ENCODE measurements around the gene FOXC1.

The FOXC1 gene

GRCh38 chr6:1577146-1577680 lies 32.5 kb upstream of the FOXC1 start:
- in situ Hi-C loops (cut with MboI; ENCODE audit: low sequenced_read_pairs), result loop anchor here (25.0 kb wide), 2 partner anchors 885 to 1160 kb away; no protein-coding TSS in a partner anchor
- H3K9me3 ChIP-seq, result no peaks in the 10 kb centered on the region
- no peak overlapping the region for H3K4me3 ChIP-seq
- H3K27me3 ChIP-seq (ENCODE audit: low read depth), result no peaks in the 10 kb centered on the region
- H3K36me3 ChIP-seq (replicated peaks), result no peaks in the 10 kb centered on the region
- H3K4me1 ChIP-seq, result no peaks in the 10 kb centered on the region
- no peak for DNase-seq (ENCODE audit: low spot score in 2 of 2)

DNA sequence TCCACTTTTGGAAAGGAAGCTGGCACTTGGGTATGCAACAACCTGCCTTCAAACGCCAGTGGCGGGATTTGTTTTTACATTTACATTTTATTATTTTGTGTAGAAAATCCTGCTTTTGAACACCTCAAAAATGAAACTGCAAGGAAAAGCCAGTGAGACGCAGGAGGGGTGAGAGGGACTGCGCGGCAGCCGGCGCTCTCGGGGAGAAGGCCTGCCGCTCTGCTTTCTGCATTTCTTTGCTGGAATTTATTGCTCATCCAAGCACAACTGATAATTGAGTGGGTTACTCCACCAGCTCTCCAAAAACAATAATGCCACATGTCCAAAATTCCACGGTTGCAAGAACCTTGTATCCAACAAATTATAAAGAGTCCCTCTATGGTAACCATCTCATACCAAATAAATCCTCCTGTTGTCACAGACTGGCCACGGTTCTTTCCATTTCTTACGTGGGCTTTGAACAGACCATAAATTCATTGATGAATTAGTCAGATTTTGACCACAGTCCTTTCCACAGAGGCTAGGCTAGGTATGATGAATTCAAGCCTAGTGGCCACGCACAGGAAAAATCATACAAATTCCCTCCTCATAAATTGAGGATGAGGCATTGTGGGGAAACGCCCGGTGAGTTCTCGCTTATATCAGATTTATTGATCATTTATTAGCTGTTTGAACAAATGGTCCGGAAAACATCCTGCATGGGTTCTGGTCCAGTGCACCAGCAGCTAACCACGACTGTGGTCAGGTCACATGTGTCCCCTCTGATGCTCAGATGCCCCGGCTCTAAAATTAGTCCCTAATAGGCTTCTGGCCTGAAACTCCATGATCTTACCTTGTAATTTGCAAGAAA lies 31.6 kb upstream of the FOXC1 start:
- in situ Hi-C loops (cut with MboI; ENCODE audit: low sequenced_read_pairs), result loop anchor here (25.0 kb wide), 2 partner anchors 884 to 1159 kb away; no protein-coding TSS in a partner anchor
- no peaks in the 10 kb centered on the region for H3K36me3 ChIP-seq (replicated peaks)
- no peaks in the 10 kb centered on the region for H3K9me3 ChIP-seq
- no peak overlapping the region for H3K4me3 ChIP-seq
- no peaks in the 10 kb centered on the region for H3K4me1 ChIP-seq
- H3K27me3 ChIP-seq (ENCODE audit: low read depth), result no peaks in the 10 kb centered on the region
- no peak for DNase-seq (ENCODE audit: low spot score in 2 of 2)

DNA sequence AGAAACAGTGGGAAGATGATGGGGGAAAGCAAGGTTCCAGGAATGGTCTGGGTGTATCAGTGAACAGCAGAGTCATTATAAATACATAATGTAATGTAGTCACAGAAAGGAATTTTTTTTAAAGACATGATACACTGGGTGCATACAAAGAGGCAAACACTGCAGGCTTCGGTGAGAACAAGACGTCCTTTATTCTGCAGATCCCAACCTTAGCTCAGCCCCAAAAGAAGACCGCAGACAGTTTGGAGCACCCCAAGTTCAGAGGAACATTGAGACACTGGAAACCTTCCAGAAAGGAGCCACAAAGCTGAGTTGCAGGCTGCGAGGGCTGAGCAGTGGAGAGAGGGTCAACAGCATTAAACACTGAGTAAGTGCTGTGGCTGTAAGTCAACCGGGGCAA lies 30.6 kb upstream of the FOXC1 start:
- H3K9me3 ChIP-seq, result no peaks in the 10 kb centered on the region
- no peak for DNase-seq (ENCODE audit: low spot score in 2 of 2)
- in situ Hi-C loops (cut with MboI; ENCODE audit: low sequenced_read_pairs), result loop anchor here (25.0 kb wide), 2 partner anchors 883 to 1158 kb away; no protein-coding TSS in a partner anchor
- H3K4me3 ChIP-seq, result no peak overlapping the region
- H3K4me1 ChIP-seq, result no peaks in the 10 kb centered on the region
- no peaks in the 10 kb centered on the region for H3K27me3 ChIP-seq (ENCODE audit: low read depth)
- H3K36me3 ChIP-seq (replicated peaks), result no peaks in the 10 kb centered on the region

- Histone ChIP-seq H3K4me1 (no peaks in the 10 kb centered on the region), H3K36me3 (replicated peaks) (no peaks in the 10 kb centered on the region), H3K9me3 (no peaks in the 10 kb centered on the region), H3K4me3 (no peak overlapping the region), H3K27me3 (ENCODE audit: low read depth) (no peaks in the 10 kb centered on the region)
- no peak for DNase-seq (ENCODE audit: low spot score in 2 of 2)
- in situ Hi-C loops (cut with MboI; ENCODE audit: low sequenced_read_pairs), result loop anchor here (25.0 kb wide), 2 partner anchors 882 to 1157 kb away; no protein-coding TSS in a partner anchor
Observed at GRCh38 chr6:1580109-1580508, 29.6 kb upstream of the FOXC1 start.

DNA sequence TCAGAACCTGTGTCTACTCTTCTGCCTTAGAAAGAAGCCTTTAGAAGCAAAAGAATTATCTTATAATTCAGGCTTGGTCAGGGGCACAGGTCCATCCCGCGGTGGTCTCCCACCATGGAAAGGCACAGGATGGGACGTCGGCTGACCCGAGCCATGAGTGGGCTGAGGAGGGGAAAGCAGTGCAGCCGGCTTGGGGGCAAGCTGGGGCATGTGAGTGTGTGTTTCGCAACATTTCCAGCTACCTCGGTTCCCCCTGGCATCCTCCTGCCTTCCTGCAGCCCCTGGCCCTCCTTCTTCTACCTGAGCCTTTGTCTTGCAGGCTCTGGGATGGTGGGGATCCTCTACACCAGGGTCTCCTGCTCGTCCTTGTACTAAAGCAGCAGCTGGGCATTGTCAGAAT lies 29.1 kb upstream of the FOXC1 start:
- Histone ChIP-seq H3K4me3 (no peak overlapping the region), H3K36me3 (replicated peaks) (no peaks in the 10 kb centered on the region), H3K27me3 (ENCODE audit: low read depth) (no peaks in the 10 kb centered on the region), H3K4me1 (no peaks in the 10 kb centered on the region), H3K9me3 (no peaks in the 10 kb centered on the region)
- DNase-seq (ENCODE audit: low spot score in 2 of 2), result no peak
- in situ Hi-C loops (cut with MboI; ENCODE audit: low sequenced_read_pairs), result loop anchor here (25.0 kb wide), 2 partner anchors 882 to 1157 kb away; no protein-coding TSS in a partner anchor

GRCh38 chr6:1581120-1581991 lies 28.4 kb upstream of the FOXC1 start:
- Histone ChIP-seq H3K4me1 (no peaks in the 10 kb centered on the region), H3K36me3 (replicated peaks) (no peaks in the 10 kb centered on the region), H3K27me3 (ENCODE audit: low read depth) (no peaks in the 10 kb centered on the region), H3K4me3 (no peak overlapping the region), H3K9me3 (no peaks in the 10 kb centered on the region)
- in situ Hi-C loops (cut with MboI; ENCODE audit: low sequenced_read_pairs), result loop anchor here (25.0 kb wide), 2 partner anchors 881 to 1156 kb away; no protein-coding TSS in a partner anchor
- no peak for DNase-seq (ENCODE audit: low spot score in 2 of 2)

DNA sequence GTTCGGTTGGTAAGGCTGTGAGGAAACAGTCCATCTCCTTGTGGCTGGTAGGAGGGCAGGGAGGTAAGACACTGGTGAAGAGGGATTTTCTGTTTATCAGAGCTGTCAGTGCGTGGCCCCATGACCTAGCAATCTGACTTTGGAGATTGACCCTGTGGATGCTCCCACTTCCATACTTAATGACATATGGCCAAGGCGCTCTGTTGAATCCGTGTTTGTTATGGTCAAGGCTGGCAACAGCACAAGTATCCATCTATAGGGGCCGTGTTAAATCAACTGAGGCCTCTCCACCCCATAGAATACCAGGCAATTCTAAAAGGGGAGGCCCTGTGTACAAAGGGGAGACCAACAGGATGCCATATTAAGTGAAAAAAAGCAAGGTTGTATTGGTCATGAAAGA lies 25.6 kb upstream of the FOXC1 start:
- in situ Hi-C loops (cut with MboI; ENCODE audit: low sequenced_read_pairs), result loop anchor here (25.0 kb wide), 2 partner anchors 878 to 1153 kb away; no protein-coding TSS in a partner anchor
- Histone ChIP-seq H3K9me3 (no peaks in the 10 kb centered on the region), H3K4me1 (peaks cover 9% of the 10 kb centered on the region), H3K36me3 (replicated peaks) (no peaks in the 10 kb centered on the region), H3K27me3 (ENCODE audit: low read depth) (no peaks in the 10 kb centered on the region), H3K4me3 (no peak overlapping the region)
- DNase-seq (ENCODE audit: low spot score in 2 of 2), result no peak

DNA sequence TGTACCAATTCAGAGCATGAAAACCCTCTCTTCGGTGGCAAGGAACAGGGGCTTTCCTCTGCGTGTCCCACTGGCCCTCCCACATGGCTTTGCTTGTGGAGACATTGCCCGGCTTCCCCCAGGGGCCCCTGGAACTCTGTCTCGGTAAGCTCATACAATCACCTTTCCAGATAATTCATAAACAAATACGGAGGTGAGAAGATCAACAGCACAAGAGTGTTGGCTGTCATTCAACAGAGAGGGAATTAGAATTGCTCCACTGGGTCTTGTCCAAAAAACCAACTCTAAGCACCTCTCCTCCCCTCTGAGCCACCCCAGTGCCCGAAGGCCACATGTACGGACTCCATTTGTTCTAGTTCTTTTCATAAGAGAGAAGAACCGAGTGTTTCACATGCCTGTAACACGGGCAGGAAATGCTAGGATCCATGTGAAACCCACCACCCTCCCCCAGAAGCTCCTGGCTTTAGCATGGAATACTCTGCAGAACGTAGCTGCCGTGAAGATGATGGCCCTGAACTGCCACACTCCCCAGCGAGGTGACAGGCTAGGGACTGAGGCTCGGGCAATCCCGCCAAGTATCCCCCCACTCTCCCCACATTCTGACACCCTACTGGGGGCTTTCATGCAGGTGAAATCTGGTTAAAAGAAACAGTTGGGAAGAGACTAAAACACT lies 24.6 kb upstream of the FOXC1 start:
- no peak for DNase-seq (ENCODE audit: low spot score in 2 of 2)
- in situ Hi-C loops (cut with MboI; ENCODE audit: low sequenced_read_pairs), result loop anchor here (25.0 kb wide), 2 partner anchors 877 to 1152 kb away; no protein-coding TSS in a partner anchor
- H3K27me3 ChIP-seq (ENCODE audit: low read depth), result no peaks in the 10 kb centered on the region

DNA sequence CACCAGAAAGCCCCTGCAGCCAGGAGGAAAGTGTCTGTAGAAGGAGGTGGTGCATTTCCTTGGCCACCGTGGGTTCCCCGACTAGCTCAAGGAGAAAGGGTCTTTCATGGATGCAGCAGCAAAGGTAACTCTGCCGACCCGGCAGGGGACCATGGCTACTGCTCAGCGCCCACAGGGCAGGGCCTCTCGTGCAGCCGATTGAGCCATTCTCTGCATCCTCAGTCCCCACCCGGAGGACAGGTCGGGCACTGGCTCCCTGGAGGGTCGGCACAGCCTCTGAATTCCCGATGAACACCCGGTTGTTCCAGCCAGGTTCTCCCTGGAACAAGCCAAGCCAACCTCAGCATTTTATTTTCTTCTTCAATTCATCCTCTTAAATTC lies 24.1 kb upstream of the FOXC1 start:
- H3K27me3 ChIP-seq (ENCODE audit: low read depth), result no peaks in the 10 kb centered on the region
- in situ Hi-C loops (cut with MboI; ENCODE audit: low sequenced_read_pairs), result loop anchor here (25.0 kb wide), 2 partner anchors 877 to 1152 kb away; no protein-coding TSS in a partner anchor
- no peaks in the 10 kb centered on the region; the same call in 1 of the 2 replicates for H3K9me3 ChIP-seq
- H3K4me1 ChIP-seq, result peaks cover 11% of the 10 kb centered on the region
- H3K4me3 ChIP-seq, result no peak overlapping the region
- no peak for DNase-seq (ENCODE audit: low spot score in 2 of 2)
- H3K36me3 ChIP-seq (replicated peaks), result no peaks in the 10 kb centered on the region

More for the DNA sequence above, 24.6 kb upstream of the FOXC1 start:
- H3K36me3 ChIP-seq (replicated peaks), result no peaks in the 10 kb centered on the region
- no peaks in the 10 kb centered on the region; the same call in 1 of the 2 replicates for H3K9me3 ChIP-seq
- H3K4me1 ChIP-seq, result peaks cover 11% of the 10 kb centered on the region
- no peak overlapping the region for H3K4me3 ChIP-seq

- DNase-seq (ENCODE audit: low spot score in 2 of 2), result no peak
- Histone ChIP-seq H3K4me3 (no peak overlapping the region), H3K36me3 (replicated peaks) (no peaks in the 10 kb centered on the region), H3K27me3 (ENCODE audit: low read depth) (no peaks in the 10 kb centered on the region), H3K9me3 (no peaks in the 10 kb centered on the region; the same call in 1 of the 2 replicates), H3K4me1 (peaks cover 11% of the 10 kb centered on the region)
- in situ Hi-C loops (cut with MboI; ENCODE audit: low sequenced_read_pairs), result loop anchor here (25.0 kb wide), 2 partner anchors 876 to 1151 kb away; no protein-coding TSS in a partner anchor
Observed at GRCh38 chr6:1586256-1586655, 23.5 kb upstream of the FOXC1 start.

GRCh38 chr6:1586861-1587450 lies 22.8 kb upstream of the FOXC1 start:
- Histone ChIP-seq H3K4me1 (peaks cover 11% of the 10 kb centered on the region), H3K36me3 (replicated peaks) (no peaks in the 10 kb centered on the region), H3K27me3 (ENCODE audit: low read depth) (no peaks in the 10 kb centered on the region), H3K9me3 (no peaks in the 10 kb centered on the region; the same call in 1 of the 2 replicates), H3K4me3 (no peak overlapping the region)
- DNase-seq (ENCODE audit: low spot score in 2 of 2), result no peak
- in situ Hi-C loops (cut with MboI; ENCODE audit: low sequenced_read_pairs), result loop anchor here (25.0 kb wide), 2 partner anchors 875 to 1150 kb away; no protein-coding TSS in a partner anchor

DNA sequence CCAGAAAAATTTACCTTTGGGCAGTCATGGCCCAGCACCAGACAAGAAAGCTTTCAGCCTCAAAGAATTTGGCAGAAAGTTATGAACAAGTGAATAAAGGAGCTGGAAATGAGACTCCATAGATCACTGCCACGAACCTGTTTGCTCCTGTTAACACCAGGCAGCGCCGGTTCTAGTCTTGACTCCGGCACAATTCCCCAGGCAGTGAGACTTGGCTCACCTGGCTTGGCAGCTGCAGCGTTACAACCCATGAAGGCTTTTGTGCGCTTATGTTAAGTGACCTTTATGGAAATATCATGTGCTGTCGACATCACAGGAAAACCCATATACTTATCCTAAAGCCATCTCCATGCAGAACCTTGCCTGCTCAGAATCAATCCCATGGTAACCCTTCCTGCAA lies 22.2 kb upstream of the FOXC1 start:
- H3K4me1 ChIP-seq, result peaks cover 11% of the 10 kb centered on the region
- H3K4me3 ChIP-seq, result no peak overlapping the region
- in situ Hi-C loops (cut with MboI; ENCODE audit: low sequenced_read_pairs), result loop anchor here (25.0 kb wide), 2 partner anchors 875 to 1150 kb away; no protein-coding TSS in a partner anchor
- no peaks in the 10 kb centered on the region for H3K36me3 ChIP-seq (replicated peaks)
- DNase-seq (ENCODE audit: low spot score in 2 of 2), result no peak
- H3K9me3 ChIP-seq, result no peaks in the 10 kb centered on the region; the same call in 1 of the 2 replicates
- no peaks in the 10 kb centered on the region for H3K27me3 ChIP-seq (ENCODE audit: low read depth)

Data from HAP-1 (cell line).